Suprapubic skin (tissue), 3 donors: Measurements from ENCODE around the gene OR2B2.
"Not testable (repeated sequence)": the region's sequence is repeated elsewhere in the genome, so short reads cannot be mapped to it uniquely, and the experiment has no call there.

ENCODE experiments used
- CTCF ChIP-seq, 2 donors: fragments of 200-600 bp in 1 of 2; fragments of 450-650 bp in 1 of 2; sonication (generic) in 1 of 2; IDR thresholded peaks; one replicate each; pipeline ENCODE4 v1.5.1; 2016 to 2019; ENCODE audit warnings: antibody characterized with exemption in 2 of 2, mild to moderate bottlenecking in 1 of 2, moderate library complexity in 1 of 2
- POLR2A ChIP-seq, 2 donors: fragments of 450-650 bp; IDR thresholded peaks; one replicate each; pipeline ENCODE4 v1.6.1; 2017; ENCODE audit warnings: antibody characterized with exemption in 2 of 2, mild to moderate bottlenecking in 2 of 2, moderate library complexity in 2 of 2

- TF ChIP-seq CTCF, POLR2A (IDR thresholded peaks at IDR 0.05): not testable (repeated sequence)
Observed at GRCh38 chr6:27943072-27943471, 30.9 kb upstream of the OR2B2 start.
